ENCODE measurements around the gene TSR3.

DNA sequence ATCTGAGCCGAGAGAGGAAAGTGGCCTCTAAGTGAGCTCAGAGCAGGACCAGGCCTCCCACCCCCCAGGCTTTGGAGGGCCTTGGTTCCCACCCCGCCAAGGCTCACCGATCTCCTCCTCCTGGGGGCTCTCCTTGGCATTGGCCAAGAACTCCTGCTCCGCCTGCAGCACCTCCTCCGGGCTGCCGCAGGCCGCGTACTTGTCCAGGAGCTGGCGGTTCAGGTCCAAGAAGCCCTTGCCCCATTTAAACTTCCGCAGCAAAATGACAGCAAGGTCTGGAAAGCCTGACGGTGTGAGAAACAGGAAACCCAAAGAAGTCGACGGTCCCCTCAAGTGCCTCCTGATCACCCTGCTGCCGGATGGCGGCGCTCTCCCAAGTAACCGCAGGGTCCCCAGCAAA, 1.7 kb downstream of the TSR3 start:
- TF ChIP-seq POLR2A (IDR thresholded peaks at IDR 0.05) (no peak), POLR2AphosphoS5 (IDR thresholded peaks at IDR 0.05; ENCODE audit: insufficient read depth in 1 of 2, low read depth in 1 of 2) (no peak)
- TF ChIP-seq, protein P1, sequence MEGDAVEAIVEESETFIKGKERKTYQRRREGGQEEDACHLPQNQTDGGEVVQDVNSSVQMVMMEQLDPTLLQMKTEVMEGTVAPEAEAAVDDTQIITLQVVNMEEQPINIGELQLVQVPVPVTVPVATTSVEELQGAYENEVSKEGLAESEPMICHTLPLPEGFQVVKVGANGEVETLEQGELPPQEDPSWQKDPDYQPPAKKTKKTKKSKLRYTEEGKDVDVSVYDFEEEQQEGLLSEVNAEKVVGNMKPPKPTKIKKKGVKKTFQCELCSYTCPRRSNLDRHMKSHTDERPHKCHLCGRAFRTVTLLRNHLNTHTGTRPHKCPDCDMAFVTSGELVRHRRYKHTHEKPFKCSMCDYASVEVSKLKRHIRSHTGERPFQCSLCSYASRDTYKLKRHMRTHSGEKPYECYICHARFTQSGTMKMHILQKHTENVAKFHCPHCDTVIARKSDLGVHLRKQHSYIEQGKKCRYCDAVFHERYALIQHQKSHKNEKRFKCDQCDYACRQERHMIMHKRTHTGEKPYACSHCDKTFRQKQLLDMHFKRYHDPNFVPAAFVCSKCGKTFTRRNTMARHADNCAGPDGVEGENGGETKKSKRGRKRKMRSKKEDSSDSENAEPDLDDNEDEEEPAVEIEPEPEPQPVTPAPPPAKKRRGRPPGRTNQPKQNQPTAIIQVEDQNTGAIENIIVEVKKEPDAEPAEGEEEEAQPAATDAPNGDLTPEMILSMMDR (IDR thresholded peaks at IDR 0.05), result no peak
